ENCODE data around the gene CHST13.

Gene CHST13

GRCh38 chr3:126541628-126542339 lies 17.8 kb downstream of the CHST13 start:
- no peak overlapping the region for H3K27ac ChIP-seq (ENCODE audit: low read length)
- H3K27me3 ChIP-seq (ENCODE audit: control insufficient read depth, insufficient read depth, low read length), result no peaks in the 10 kb centered on the region
- H3K4me1 ChIP-seq (ENCODE audit: control insufficient read depth, insufficient read depth, low read length), result no peaks in the 10 kb centered on the region
- H3K36me3 ChIP-seq (ENCODE audit: control insufficient read depth, insufficient read depth, low read length), result no peaks in the 10 kb centered on the region; the same call in 1 of the 2 replicates
- no peak for DNase-seq (ENCODE audit: low read depth, low spot score)
- no peaks in the 10 kb centered on the region for H3K9me3 ChIP-seq (ENCODE audit: control insufficient read depth, insufficient read depth, low read length)
- WGBS (ENCODE audit: insufficient coverage, insufficient read length), result no CpG with 5 or more reads among the region's 101 CpGs
- no peak overlapping the region for H3K4me3 ChIP-seq (ENCODE audit: low read length)

GRCh38 chr3:126542340-126543241 lies 18.6 kb downstream of the CHST13 start:
- Histone ChIP-seq H3K27ac (ENCODE audit: low read length) (no peak overlapping the region), H3K27me3 (ENCODE audit: control insufficient read depth, insufficient read depth, low read length) (no peaks in the 10 kb centered on the region), H3K4me3 (ENCODE audit: low read length) (no peak overlapping the region), H3K4me1 (ENCODE audit: control insufficient read depth, insufficient read depth, low read length) (0 out of 2 replicates have a peak, but pooled peaks cover under 1% of the 10 kb centered on the region), H3K36me3 (ENCODE audit: control insufficient read depth, insufficient read depth, low read length) (no peaks in the 10 kb centered on the region; the same call in 1 of the 2 replicates), H3K9me3 (ENCODE audit: control insufficient read depth, insufficient read depth, low read length) (no peaks in the 10 kb centered on the region)
- no peak for DNase-seq (ENCODE audit: low read depth, low spot score)
- WGBS (ENCODE audit: insufficient coverage, insufficient read length), result no CpG with 5 or more reads among the region's 57 CpGs

GRCh38 chr3:126543457-126544061 lies 19.6 kb downstream of the CHST13 start:
- Histone ChIP-seq H3K36me3 (ENCODE audit: control insufficient read depth, insufficient read depth, low read length) (no peaks in the 10 kb centered on the region; the same call in 1 of the 2 replicates), H3K4me1 (ENCODE audit: control insufficient read depth, insufficient read depth, low read length) (peaks cover 4% of the 10 kb centered on the region), H3K27me3 (ENCODE audit: control insufficient read depth, insufficient read depth, low read length) (no peaks in the 10 kb centered on the region), H3K27ac (ENCODE audit: low read length) (no peak overlapping the region), H3K4me3 (ENCODE audit: low read length) (no peak overlapping the region), H3K9me3 (ENCODE audit: control insufficient read depth, insufficient read depth, low read length) (no peaks in the 10 kb centered on the region)
- DNase-seq (ENCODE audit: low read depth, low spot score), result no peak
- WGBS (ENCODE audit: insufficient coverage, insufficient read length), result no CpG with 5 or more reads among the region's 2 CpGs

- Histone ChIP-seq H3K36me3 (ENCODE audit: control insufficient read depth, insufficient read depth, low read length) (no peaks in the 10 kb centered on the region; the same call in 1 of the 2 replicates), H3K4me1 (ENCODE audit: control insufficient read depth, insufficient read depth, low read length) (peaks cover 5% of the 10 kb centered on the region), H3K27me3 (ENCODE audit: control insufficient read depth, insufficient read depth, low read length) (no peaks in the 10 kb centered on the region), H3K9me3 (ENCODE audit: control insufficient read depth, insufficient read depth, low read length) (no peaks in the 10 kb centered on the region), H3K4me3 (ENCODE audit: low read length) (no peak overlapping the region), H3K27ac (ENCODE audit: low read length) (no peak overlapping the region)
- WGBS (ENCODE audit: insufficient coverage, insufficient read length), result no CpG with 5 or more reads among the region's 7 CpGs
- DNase-seq (ENCODE audit: low read depth, low spot score), result no peak
Observed at GRCh38 chr3:126544596-126545281, 20.8 kb downstream of the CHST13 start.

GRCh38 chr3:126545544-126545943 lies 21.6 kb downstream of the CHST13 start:
- Histone ChIP-seq H3K27me3 (ENCODE audit: control insufficient read depth, insufficient read depth, low read length) (no peaks in the 10 kb centered on the region), H3K4me1 (ENCODE audit: control insufficient read depth, insufficient read depth, low read length) (peaks cover 7% of the 10 kb centered on the region), H3K9me3 (ENCODE audit: control insufficient read depth, insufficient read depth, low read length) (no peaks in the 10 kb centered on the region), H3K4me3 (ENCODE audit: low read length) (no peak overlapping the region), H3K36me3 (ENCODE audit: control insufficient read depth, insufficient read depth, low read length) (no peaks in the 10 kb centered on the region; the same call in 1 of the 2 replicates), H3K27ac (ENCODE audit: low read length) (no peak overlapping the region)
- no CpG with 5 or more reads among the region's 5 CpGs for WGBS (ENCODE audit: insufficient coverage, insufficient read length)
- no peak for DNase-seq (ENCODE audit: low read depth, low spot score)

- no peaks in the 10 kb centered on the region for H3K9me3 ChIP-seq (ENCODE audit: control insufficient read depth, insufficient read depth, low read length)
- no peak overlapping the region for H3K4me3 ChIP-seq (ENCODE audit: low read length)
- no CpG with 5 or more reads among the region's 6 CpGs for WGBS (ENCODE audit: insufficient coverage, insufficient read length)
- DNase-seq (ENCODE audit: low read depth, low spot score), result no peak
- H3K4me1 ChIP-seq (ENCODE audit: control insufficient read depth, insufficient read depth, low read length), result peaks cover 7% of the 10 kb centered on the region
- no peaks in the 10 kb centered on the region; the same call in 1 of the 2 replicates for H3K36me3 ChIP-seq (ENCODE audit: control insufficient read depth, insufficient read depth, low read length)
- no peak overlapping the region for H3K27ac ChIP-seq (ENCODE audit: low read length)
- H3K27me3 ChIP-seq (ENCODE audit: control insufficient read depth, insufficient read depth, low read length), result no peaks in the 10 kb centered on the region
Observed at GRCh38 chr3:126546013-126546412, 22.1 kb downstream of the CHST13 start.

GRCh38 chr3:126546549-126547239 lies 22.7 kb downstream of the CHST13 start:
- H3K27ac ChIP-seq (ENCODE audit: low read length), result no peak overlapping the region
- H3K4me1 ChIP-seq (ENCODE audit: control insufficient read depth, insufficient read depth, low read length), result peaks cover 7% of the 10 kb centered on the region
- no peak overlapping the region for H3K4me3 ChIP-seq (ENCODE audit: low read length)
- no CpG with 5 or more reads among the region's 8 CpGs for WGBS (ENCODE audit: insufficient coverage, insufficient read length)
- no peaks in the 10 kb centered on the region for H3K27me3 ChIP-seq (ENCODE audit: control insufficient read depth, insufficient read depth, low read length)
- H3K9me3 ChIP-seq (ENCODE audit: control insufficient read depth, insufficient read depth, low read length), result no peaks in the 10 kb centered on the region
- H3K36me3 ChIP-seq (ENCODE audit: control insufficient read depth, insufficient read depth, low read length), result no peaks in the 10 kb centered on the region; the same call in 1 of the 2 replicates
- DNase-seq (ENCODE audit: low read depth, low spot score), result no peak

- Histone ChIP-seq H3K36me3 (ENCODE audit: control insufficient read depth, insufficient read depth, low read length) (no peaks in the 10 kb centered on the region), H3K4me3 (ENCODE audit: low read length) (no peak overlapping the region), H3K27ac (ENCODE audit: low read length) (no peak overlapping the region), H3K9me3 (ENCODE audit: control insufficient read depth, insufficient read depth, low read length) (no peaks in the 10 kb centered on the region), H3K4me1 (ENCODE audit: control insufficient read depth, insufficient read depth, low read length) (peaks cover 7% of the 10 kb centered on the region), H3K27me3 (ENCODE audit: control insufficient read depth, insufficient read depth, low read length) (no peaks in the 10 kb centered on the region)
- no peak for DNase-seq (ENCODE audit: low read depth, low spot score)
- WGBS (ENCODE audit: insufficient coverage, insufficient read length), result no CpG with 5 or more reads among the region's 1 CpG
Observed at GRCh38 chr3:126547721-126548120, 23.8 kb downstream of the CHST13 start.

GRCh38 chr3:126548556-126549466 lies 24.9 kb downstream of the CHST13 start:
- Histone ChIP-seq H3K4me1 (ENCODE audit: control insufficient read depth, insufficient read depth, low read length) (peaks cover 7% of the 10 kb centered on the region), H3K36me3 (ENCODE audit: control insufficient read depth, insufficient read depth, low read length) (no peaks in the 10 kb centered on the region), H3K27me3 (ENCODE audit: control insufficient read depth, insufficient read depth, low read length) (no peaks in the 10 kb centered on the region), H3K27ac (ENCODE audit: low read length) (no peak overlapping the region), H3K9me3 (ENCODE audit: control insufficient read depth, insufficient read depth, low read length) (no peaks in the 10 kb centered on the region), H3K4me3 (ENCODE audit: low read length) (no peak overlapping the region)
- DNase-seq (ENCODE audit: low read depth, low spot score), result no peak
- WGBS (ENCODE audit: insufficient coverage, insufficient read length), result no CpG with 5 or more reads among the region's 9 CpGs

All from iPS DF 6.9 (cell line).